SU-DHL-6 (cell line): ENCODE measurements around the gene SLC25A42.

Experiments
- EZH2phosphoT487 ChIP-seq: fragments of 200-600 bp; sonication (generic), shearing (Covaris generic); conservative IDR thresholded peaks from 2 replicates; pipeline ENCODE4 v1.6.1; 2018; ENCODE audit warnings: mild to moderate bottlenecking, antibody characterized with exemption, low read length, moderate library complexity, mixed read lengths
- TF ChIP-seq, protein P1 (sequence below): fragments of 200-600 bp; sonication (generic); IDR thresholded peaks from one replicate; pipeline ENCODE4 v1.5.1; 2017; ENCODE audit warnings: antibody characterized with exemption, mild to moderate bottlenecking, low read length, moderate library complexity; ENCODE audit not compliant: insufficient read depth, poor library complexity, severe bottlenecking

DNA sequence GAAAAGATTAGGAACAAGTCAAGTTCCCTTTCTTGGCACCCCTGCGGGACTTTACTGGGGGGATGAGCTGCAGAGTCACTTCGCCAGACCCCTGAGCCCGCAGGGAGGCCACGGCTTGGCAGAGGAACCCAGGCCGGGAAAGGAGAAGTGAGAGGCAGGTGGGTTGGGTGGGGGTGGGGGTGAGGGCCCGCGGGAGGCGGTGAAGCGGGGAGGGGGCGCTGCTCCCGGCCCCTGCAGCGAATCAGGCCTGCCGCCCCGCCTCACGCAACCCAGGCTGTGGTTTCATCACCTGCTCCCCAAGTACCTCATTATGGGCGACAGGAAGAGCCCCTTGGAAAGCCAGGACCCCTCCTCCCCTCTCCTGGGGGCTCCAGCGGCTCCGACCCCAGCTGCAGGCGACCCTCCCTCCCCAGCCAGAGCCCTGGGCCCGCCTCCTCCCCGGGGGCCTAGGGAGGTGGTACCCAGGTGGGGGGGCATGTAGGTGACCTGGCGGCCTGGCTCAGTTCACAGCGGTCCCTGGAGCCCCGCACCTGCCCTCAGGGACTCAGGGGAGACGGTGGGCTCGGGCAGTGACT, 96.8 kb downstream of the SLC25A42 start:
- TF ChIP-seq, protein P1, sequence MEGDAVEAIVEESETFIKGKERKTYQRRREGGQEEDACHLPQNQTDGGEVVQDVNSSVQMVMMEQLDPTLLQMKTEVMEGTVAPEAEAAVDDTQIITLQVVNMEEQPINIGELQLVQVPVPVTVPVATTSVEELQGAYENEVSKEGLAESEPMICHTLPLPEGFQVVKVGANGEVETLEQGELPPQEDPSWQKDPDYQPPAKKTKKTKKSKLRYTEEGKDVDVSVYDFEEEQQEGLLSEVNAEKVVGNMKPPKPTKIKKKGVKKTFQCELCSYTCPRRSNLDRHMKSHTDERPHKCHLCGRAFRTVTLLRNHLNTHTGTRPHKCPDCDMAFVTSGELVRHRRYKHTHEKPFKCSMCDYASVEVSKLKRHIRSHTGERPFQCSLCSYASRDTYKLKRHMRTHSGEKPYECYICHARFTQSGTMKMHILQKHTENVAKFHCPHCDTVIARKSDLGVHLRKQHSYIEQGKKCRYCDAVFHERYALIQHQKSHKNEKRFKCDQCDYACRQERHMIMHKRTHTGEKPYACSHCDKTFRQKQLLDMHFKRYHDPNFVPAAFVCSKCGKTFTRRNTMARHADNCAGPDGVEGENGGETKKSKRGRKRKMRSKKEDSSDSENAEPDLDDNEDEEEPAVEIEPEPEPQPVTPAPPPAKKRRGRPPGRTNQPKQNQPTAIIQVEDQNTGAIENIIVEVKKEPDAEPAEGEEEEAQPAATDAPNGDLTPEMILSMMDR = no peak
- TF ChIP-seq EZH2phosphoT487 = no peak
